GM18511 (cell line): ENCODE measurements around the gene SSB.
A peak's percentile ranks its signal among the peaks of the same experiment; 100 is the strongest.
"Not testable (repeated sequence)": the region's sequence is repeated elsewhere in the genome, so short reads cannot be mapped to it uniquely, and the experiment has no call there.

ENCODE experiments used
- ATAC-seq: cut with Tn5 transposase; IDR thresholded peaks from one replicate; pipeline ENCODE4 v1.9.1; 2021; ENCODE audit warnings: mild to moderate bottlenecking, moderate library complexity; ENCODE audit not compliant: unreplicated experiment

The SSB gene

DNA sequence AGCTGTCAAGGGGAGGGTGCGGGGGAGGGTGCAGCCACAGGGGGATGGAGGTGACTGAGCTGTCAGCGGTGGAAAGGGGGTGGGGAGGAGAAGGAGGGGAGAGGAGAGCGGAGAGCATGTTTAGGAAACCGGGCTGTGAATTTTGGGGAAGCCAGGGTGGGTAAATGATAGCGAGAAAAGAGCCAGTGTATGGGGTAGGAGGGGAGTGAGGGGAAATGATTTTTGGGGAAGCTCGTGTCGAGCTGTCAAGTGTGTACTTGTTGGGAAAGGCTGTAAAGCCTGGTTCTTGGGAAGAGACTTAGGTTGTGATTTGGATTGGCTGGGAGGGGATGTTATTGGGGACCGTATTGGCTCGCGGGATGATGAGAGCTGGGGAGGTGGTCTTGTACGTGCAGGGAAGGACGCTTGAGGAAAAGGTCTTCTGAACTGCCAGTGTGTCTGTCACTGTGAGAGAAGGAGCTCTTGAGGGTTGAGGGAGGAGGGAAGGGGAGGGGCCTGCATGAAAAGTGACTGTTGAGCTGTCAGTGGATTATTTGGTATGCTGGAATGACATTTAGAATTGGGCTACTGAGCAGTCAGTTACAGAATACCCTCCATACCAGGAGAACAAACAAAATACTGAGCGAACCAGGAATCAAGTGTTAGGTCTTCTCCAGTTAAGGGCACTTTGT lies 29.6 kb downstream of the SSB start:
- ATAC-seq, result peak; percentile 29

DNA sequence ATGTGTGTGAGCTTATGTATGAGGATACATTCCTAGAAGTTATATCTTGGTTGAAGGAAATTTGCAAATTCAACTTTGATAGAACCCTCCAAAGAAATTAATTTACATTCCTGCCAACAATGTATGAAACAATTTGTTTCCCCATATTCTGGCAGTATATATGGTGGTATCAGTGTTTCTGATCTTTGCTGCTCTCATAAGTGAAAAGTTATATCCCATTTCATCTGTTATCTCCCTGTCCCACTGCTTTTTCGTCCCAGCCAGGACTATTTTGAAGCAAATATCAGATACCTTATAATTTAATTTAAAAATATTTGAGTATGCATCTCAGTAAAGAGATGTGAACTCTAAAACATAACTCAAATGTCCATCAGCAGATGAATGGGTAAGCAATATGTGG lies 35.7 kb downstream of the SSB start:
- ATAC-seq, result no peak

- ATAC-seq, result no peak
These were observed 40.2 kb downstream of the SSB start for GRCh38 chr2:169838743-169839489.

DNA sequence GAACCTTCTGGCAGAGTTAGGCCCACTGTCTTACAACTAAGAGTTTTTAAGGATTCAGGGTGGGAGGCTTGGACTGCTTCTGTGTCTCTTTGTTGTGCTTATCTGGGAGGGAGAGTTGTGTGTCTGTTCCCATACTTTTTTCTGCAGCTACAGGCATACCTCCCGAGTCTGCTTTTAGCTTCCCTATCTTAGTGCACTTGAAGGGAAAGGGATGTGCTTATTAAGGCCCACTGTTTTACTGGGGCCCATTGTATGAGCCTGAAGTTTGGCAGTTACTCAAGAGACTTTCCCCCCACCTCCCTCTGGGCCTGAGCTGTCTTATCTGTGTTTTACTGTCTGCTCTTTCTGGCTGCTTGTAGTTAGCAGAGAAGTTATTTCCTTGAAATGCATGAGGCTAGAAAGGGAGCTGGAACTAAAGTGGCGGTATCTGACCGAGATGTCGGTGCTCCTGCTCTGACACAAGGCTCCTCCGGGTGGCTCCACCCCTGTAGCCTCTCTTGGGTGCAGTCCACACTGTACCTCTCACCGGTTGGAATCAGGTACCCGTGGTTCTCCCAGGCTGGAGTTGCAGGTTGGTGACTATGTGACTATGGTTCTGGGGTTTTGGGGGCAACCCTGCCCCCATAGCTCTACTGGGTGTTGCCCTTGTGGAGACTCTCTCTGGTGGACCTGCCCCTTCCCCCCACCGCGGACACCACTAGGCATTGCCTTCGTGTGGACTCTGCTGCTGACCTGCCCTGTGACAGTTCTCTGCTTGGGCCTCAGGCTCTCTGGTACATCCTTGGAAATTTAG lies 41.5 kb downstream of the SSB start:
- no peak for ATAC-seq

DNA sequence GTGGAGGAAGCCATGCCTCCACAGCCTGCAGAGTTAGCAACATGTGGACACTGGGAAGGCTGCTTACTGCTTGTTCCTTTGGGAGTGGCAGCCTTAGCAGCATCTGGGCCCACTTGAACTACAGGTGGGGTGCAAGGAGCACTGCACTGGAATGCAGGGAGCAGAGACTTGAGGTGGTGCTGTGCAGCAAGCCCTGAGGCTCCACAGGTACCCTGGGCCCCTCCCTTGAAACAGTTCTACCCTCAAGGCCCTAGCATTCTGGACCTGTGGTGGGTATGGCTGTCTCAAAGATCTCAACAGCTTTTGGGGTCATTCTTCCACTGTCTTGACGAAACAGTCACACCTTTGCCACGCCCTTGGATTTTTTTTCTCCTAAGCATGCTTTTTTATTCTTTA lies 42.1 kb downstream of the SSB start:
- no peak for ATAC-seq

DNA sequence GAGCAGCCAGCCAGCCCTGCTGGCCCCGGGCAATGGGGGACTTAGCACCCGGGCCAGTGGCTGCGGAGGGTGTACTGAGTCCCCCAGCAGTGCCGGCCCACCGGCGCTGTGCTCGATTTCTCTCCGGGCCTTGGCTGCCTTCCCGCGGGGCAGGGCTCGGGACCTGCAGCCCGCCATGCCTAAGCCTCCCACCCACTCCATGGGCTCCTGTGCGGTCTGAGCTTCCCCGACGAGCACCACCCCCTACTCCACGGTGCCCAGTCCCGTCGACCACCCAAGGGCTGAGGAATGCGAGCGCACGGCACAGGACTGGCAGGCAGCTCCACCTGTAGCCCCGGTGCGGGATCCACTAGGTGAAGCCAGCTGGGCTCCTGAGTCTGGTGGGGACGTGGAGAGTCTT lies 43.0 kb downstream of the SSB start:
- ATAC-seq, result not testable (repeated sequence)

GRCh38 chr2:169845016-169845415 lies 46.3 kb downstream of the SSB start:
- ATAC-seq, result no peak

DNA sequence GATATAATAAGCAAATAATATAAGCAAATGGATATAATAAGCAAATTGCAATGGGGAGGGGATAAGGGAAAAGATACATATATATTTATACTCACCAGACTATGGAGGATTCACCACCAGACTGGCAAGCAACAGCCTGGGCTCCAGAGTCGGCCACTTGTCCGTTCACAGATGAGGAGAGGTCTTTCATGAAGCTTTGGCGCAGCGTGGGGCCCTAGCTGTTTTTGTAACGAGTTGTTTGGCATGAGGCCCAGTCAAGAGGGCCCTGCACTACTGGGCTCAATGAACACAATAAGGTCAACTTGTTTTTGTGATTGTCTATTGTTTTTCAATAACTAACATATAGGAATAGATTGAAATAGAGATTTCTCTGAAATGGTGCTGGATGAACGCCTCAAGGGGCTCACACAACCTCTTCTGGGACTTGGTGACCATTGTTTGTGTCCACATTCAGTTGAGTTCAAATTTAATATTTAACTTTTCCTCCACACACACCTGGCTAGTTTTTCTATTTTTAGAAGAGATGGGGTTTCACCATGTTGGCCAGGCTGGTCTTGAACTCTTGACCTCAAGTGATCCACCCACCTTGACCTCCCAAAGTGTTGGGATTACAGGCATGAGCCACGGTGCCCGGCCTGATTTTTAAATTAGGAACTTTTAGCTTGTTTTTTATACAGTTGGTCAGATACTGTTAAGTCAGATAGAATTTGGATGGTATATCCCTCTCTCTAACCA lies 50.5 kb downstream of the SSB start:
- not testable (repeated sequence) for ATAC-seq

- no peak for ATAC-seq
These were observed 51.0 kb downstream of the SSB start for GRCh38 chr2:169849710-169850109.

DNA sequence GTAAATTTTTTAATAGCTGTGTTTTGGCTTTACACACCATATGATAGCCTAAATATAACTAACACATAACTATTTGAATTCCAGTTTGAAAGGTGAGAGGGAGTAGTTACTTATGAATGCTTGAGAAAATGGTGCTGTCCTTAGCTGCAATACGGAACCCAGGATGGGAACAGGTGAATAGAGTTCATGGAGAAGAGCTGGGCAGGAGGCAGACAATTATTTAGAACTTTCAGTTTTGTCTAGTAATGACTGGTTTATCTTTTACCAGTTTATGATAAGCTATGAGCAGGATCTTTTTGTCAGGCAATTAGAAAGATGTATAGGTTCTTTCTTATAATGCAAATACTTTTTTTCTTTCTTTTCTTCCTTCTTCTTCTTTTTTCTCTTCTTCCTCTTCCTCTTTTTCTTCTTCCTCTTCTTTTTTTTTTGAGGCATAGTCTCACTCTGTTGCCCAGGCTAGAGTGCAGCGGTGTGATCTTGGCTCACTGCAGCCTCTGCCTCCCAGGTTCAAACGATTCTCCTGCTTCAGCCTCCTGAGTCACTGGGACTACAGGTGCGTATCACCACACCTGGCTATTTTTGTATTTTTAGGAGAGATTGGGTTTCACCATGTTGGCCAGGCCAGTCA lies 54.5 kb downstream of the SSB start:
- ATAC-seq, result no peak

DNA sequence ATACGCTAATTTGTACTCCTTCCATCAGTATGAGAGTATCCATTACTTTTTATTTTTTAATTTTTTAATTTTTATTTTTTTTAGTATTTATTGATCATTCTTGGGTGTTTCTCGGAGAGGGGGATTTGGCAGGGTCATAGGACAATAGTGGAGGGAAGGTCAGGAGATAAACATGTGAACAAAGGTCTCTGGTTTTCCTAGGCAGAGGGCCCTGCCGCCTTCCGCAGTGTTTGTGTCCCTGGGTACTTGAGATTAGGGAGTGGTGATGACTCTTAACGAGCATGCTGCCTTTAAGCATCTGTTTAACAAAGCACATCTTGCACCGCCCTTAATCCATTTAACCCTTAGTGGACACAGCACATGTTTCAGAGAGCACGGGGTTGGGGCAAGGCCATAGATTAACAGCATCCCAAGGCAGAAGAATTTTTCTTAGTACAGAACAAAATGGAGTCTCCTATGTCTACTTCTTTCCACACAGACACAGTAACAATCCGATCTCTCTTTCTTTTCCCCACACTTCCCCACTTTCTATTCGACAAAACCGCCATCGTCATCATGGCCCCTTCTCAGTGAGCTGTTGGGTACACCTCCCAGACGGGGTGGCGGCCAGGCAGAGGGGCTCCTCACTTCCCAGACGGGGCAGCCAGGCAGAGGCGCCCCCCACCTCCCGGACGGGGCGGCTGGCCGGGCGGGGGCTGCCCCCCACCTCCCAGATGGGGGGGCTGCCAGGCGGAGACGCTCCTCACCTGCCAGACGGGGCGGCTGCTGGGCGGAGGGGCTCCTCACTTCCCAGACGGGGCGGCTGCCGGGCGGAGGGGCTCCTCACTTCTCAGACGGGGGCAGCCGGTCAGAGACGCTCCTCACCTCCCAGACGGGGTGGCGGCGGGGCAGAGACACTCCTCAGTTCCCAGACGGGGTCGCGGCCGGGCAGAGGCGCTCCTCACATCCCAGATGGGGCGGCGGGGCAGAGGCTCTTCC lies 56.9 kb downstream of the SSB start:
- not testable (repeated sequence) for ATAC-seq

DNA sequence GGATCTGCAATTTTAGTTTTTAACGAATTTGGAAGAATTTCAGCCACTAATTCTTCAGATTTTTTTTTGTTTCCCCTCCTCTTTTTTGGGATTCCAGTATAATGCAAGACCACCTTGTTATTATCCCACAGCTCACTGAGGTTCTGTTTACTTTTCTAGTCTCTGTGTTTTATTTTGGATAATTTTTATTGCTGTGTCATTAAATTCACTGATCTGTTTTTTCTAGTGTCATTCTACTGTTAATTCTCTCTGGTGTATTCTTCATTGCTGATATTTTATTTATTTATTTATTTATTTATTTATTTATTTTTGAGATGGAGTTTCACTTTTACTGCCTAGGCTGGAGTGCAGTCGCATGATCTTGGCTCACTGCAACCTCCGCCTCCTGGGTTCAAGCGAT lies 60.8 kb downstream of the SSB start:
- ATAC-seq, result no peak

DNA sequence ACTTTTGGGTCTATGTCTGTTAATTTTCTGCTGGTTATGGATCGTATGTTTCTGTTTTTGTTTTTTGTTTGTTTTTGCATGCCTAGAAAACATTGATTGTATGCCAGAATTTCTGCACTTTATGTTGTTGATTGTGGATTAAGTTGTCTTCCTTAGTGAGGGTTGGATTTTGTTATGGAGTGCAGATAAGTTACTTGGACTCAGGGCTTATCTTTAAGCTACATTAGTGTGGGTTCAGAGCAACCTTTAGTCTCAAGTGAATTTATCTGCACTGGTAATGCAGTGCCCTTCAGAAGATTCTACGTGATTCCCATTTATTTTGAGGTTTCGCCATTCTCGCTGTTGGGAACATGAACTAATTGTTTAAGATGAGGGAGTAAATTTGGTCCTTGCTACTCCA lies 61.5 kb downstream of the SSB start:
- ATAC-seq, result no peak
